GM12891 (cell line): Measurements from ENCODE around the gene ARHGEF18.
"Not testable (repeated sequence)": the region's sequence is repeated elsewhere in the genome, so short reads cannot be mapped to it uniquely, and the experiment has no call there.

Source experiments
- DNase-seq: peaks from one replicate; pipeline ENCODE4 v3.0.0; 2011; ENCODE audit warnings: low spot score; ENCODE audit not compliant: insufficient read length
- FAIRE-seq: peaks from 2 replicates; lab custom pipeline; 2011; peaks lifted over from hg19 to GRCh38; lab: Jason Lieb, UNC
- PAX5 ChIP-seq: IDR thresholded peaks from 2 replicates; pipeline ENCODE4 v1.6.1; 2011; ENCODE audit warnings: low read length, moderate library complexity, mild to moderate bottlenecking; ENCODE audit not compliant: insufficient read depth, severe bottlenecking
- POLR2A ChIP-seq: IDR thresholded peaks from 2 replicates; pipeline ENCODE4 v1.6.1; 2011; ENCODE audit warnings: low read depth, low read length, control low read depth
- POLR2AphosphoS5 ChIP-seq: IDR thresholded peaks from 2 replicates; pipeline ENCODE4 v1.6.1; 2011; ENCODE audit warnings: low read depth, low read length, control low read depth
- POU2F2 ChIP-seq: IDR thresholded peaks from 2 replicates; pipeline ENCODE4 v1.6.1; 2011; ENCODE audit warnings: low read depth, mild to moderate bottlenecking, control low read depth, low read length, moderate library complexity
- SPI1 ChIP-seq: IDR thresholded peaks from 2 replicates; pipeline ENCODE4 v1.6.1; 2011; ENCODE audit warnings: low read depth, low read length, control low read depth
- TAF1 ChIP-seq: IDR thresholded peaks from 2 replicates; pipeline ENCODE4 v1.6.1; 2011; ENCODE audit warnings: low read depth, low read length, control low read depth

Gene ARHGEF18

GRCh38 chr19:7360393-7360984 lies 11.8 kb downstream of the ARHGEF18 start:
- TF ChIP-seq POLR2A: no peak
- no peak for TF ChIP-seq POU2F2
- no peak for TF ChIP-seq TAF1
- no peak for TF ChIP-seq SPI1
- no peak for TF ChIP-seq POLR2AphosphoS5
- no peak for TF ChIP-seq PAX5
- DNase-seq (no peak), FAIRE-seq (no peak)

GRCh38 chr19:7363225-7363624 lies 14.5 kb downstream of the ARHGEF18 start:
- TF ChIP-seq POLR2A (no peak), POLR2AphosphoS5 (no peak), SPI1 (no peak), TAF1 (no peak), POU2F2 (no peak), PAX5 (no peak)
- DNase-seq: no peak
- no peak for FAIRE-seq

GRCh38 chr19:7366701-7367420 lies 18.1 kb downstream of the ARHGEF18 start:
- FAIRE-seq (peak; percentile 92), DNase-seq (no peak)
- no peak for TF ChIP-seq POLR2AphosphoS5

- no peak for FAIRE-seq
- TF ChIP-seq POU2F2 (no peak), PAX5 (no peak), POLR2AphosphoS5 (no peak), TAF1 (no peak), SPI1 (no peak), POLR2A (no peak)
- DNase-seq: no peak
Observed at GRCh38 chr19:7368456-7368855, 19.7 kb downstream of the ARHGEF18 start.

GRCh38 chr19:7368866-7369265 lies 20.1 kb downstream of the ARHGEF18 start:
- not testable (repeated sequence) for FAIRE-seq, DNase-seq

- TF ChIP-seq POU2F2: no peak
- TF ChIP-seq POLR2A: no peak
- no peak for TF ChIP-seq PAX5
- TF ChIP-seq SPI1: no peak
- no peak for TF ChIP-seq POLR2AphosphoS5
- TF ChIP-seq TAF1: no peak
- DNase-seq (no peak), FAIRE-seq (no peak)
Observed at GRCh38 chr19:7370546-7370945, 21.8 kb downstream of the ARHGEF18 start.

GRCh38 chr19:7371001-7371400 lies 22.3 kb downstream of the ARHGEF18 start:
- TF ChIP-seq POLR2AphosphoS5 (no peak), SPI1 (no peak), POU2F2 (no peak), PAX5 (no peak), POLR2A (no peak), TAF1 (no peak)
- no peak for FAIRE-seq
- no peak for DNase-seq

GRCh38 chr19:7372810-7373209 lies 24.1 kb downstream of the ARHGEF18 start:
- FAIRE-seq (no peak), DNase-seq (no peak)
- TF ChIP-seq SPI1: no peak
- no peak for TF ChIP-seq POU2F2
- TF ChIP-seq PAX5: no peak
- TF ChIP-seq POLR2A: no peak
- no peak for TF ChIP-seq POLR2AphosphoS5
- no peak for TF ChIP-seq TAF1

GRCh38 chr19:7373862-7374261 lies 25.1 kb downstream of the ARHGEF18 start:
- TF ChIP-seq PAX5 (no peak), TAF1 (no peak), POU2F2 (no peak), SPI1 (no peak), POLR2AphosphoS5 (no peak)
- DNase-seq: no peak
- FAIRE-seq: no peak

DNA sequence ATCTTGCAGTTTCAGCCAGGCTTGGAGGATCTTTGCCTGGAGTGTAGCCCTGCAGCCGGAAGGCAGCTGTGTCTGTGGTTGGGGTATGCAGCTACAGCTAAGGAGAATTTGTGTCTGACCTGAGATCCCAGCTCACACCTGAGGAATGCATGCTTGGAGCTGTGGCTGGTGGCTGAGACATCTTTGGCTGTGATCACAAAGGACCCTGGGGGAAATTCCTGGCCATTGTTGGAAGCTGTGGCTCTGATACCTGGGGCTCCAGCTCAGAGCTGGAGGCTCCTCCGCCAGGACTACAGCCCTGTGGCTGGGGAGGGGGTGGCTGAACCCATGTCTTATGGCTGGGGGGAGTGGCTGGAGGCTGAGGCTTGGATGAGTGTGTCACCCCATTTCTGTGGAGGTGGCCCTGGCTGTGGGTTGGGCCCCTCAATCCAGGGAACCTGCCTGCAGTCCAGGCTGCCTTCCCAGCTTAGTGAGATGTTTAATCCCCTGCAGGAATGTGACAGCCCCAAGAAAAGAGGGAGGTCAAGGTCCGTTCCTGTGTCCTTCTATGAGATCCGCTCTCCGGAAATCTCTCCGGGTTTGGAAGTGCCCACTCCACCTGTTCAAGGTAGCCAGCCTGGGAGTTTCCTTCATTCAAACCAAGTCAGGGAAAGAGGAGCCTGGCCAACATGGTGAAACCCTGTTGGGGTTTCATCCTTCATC lies 27.6 kb downstream of the ARHGEF18 start:
- no peak for FAIRE-seq
- TF ChIP-seq PAX5 (no peak), POLR2AphosphoS5 (no peak), POU2F2 (no peak), SPI1 (no peak), POLR2A (no peak), TAF1 (no peak)
- DNase-seq: no peak

DNA sequence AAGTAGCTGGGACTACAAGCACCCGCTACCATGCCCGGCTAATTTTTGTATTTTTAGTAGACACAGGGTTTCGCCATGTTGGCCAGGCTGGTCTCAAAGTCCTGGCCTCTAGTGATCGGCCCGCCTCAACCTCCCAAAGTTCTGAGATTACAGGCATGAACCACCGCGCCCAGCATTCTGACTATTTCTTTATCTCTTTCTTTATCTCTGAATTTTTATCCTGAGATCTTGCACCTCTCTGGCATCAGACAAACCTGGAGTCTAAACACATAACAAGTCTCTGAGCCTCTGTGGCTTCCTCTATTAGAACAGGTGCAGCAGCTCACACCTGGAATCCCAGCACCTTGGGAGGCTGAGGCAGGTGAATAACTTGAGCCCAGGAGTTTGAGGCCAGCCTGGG lies 28.5 kb downstream of the ARHGEF18 start:
- no peak for FAIRE-seq
- TF ChIP-seq TAF1 (no peak), POLR2AphosphoS5 (no peak), SPI1 (no peak), POLR2A (no peak), POU2F2 (no peak)
- no peak for DNase-seq
